Fibroblast of the conjunctiva (primary cell): ENCODE measurements around the gene FAM234A.
"Not testable (repeated sequence)": the region's sequence is repeated elsewhere in the genome, so short reads cannot be mapped to it uniquely, and the experiment has no call there.

ENCODE experiments used
- DNase-seq: peaks from one replicate; pipeline ENCODE4 v3.0.0-alpha.2; 2010; ENCODE audit warnings: low read depth

Gene FAM234A, protein sequence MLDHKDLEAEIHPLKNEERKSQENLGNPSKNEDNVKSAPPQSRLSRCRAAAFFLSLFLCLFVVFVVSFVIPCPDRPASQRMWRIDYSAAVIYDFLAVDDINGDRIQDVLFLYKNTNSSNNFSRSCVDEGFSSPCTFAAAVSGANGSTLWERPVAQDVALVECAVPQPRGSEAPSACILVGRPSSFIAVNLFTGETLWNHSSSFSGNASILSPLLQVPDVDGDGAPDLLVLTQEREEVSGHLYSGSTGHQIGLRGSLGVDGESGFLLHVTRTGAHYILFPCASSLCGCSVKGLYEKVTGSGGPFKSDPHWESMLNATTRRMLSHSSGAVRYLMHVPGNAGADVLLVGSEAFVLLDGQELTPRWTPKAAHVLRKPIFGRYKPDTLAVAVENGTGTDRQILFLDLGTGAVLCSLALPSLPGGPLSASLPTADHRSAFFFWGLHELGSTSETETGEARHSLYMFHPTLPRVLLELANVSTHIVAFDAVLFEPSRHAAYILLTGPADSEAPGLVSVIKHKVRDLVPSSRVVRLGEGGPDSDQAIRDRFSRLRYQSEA

DNA sequence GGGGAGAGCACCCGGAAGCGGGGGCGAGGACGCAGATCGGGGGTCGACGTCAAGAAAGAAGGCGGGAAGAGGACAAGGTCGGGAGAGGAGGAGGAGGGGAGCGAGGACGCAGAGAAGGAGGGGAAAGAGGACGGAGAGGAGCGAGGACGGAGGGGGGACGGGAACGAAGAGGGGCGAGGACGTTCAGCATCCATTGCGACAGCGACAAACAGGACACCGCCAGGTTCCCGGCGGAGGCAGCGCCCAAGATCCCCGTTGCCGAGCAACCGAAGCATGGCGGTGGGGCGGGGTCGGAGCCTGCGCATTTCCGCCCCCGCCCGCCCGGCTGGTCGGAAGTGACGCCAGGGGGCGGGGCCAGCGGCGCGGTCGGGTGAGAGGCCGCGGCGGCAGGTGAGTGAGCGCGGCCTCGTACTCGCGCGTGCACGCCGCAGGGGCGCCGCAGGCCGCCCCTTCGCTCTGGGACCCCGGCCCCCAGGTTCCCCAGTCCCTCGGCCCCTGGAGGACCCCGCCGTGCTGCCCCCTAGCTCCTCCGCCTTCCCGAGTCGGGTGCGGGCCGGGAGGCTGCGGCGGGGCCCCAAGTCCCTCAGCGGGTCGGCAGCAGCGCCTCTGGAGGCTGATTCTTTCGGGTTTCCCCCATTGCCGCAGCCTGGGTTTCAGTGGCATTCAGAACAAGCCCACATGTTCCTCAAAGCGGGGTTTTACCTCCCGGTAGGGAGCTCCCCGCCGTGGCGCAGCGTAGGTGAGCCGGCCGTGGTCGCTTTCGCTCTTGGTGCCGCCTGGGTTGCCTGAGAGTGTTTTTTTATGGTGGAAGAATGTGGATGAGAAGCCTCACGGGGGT, at the start of gene FAM234A:
Gene FAM234A (plus strand): TSS at position 354 of the 838 bp plus-strand sequence. CDS start 19,593 bp downstream, outside the sequence.
- peak; percentile 72 for DNase-seq

DNA sequence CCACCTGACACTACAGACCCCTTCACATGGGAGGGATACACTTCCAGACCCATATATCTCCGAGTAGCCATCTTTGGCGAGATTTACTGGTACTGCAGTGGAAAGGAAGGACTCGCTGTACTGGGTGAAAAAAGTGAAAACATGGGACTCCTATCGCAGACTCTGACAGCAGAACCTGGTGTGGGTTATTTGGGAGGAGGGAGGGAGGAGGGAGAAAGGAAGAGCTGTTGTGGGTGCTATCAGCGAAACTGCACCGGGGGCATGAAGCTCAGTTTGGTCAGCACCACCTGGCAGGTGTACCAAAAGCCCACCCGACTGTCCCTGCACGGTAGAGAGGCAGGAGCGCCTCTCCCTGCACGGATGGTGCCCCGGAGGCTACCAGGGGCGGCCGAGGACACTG, 49.4 kb upstream of the FAM234A start:
- DNase-seq = no peak

DNA sequence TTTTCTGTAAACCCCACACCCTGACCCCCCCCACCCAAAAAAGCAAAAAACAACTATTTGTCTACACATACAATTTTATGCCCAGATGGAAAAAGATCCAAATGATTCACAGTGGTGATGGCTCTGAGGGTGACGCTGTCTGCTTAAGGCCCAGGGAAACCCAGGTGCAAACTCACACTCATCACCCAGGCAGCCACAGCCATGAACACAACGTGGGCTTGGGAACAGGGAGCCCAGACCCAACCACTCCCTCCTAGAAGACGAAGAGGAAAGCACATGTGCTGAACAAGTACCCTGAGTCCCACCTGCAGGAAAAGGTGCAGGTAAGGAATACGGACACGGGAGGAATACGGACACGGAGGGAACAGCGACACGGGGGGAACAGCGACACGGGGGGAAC, 48.9 kb upstream of the FAM234A start:
- no peak for DNase-seq

DNA sequence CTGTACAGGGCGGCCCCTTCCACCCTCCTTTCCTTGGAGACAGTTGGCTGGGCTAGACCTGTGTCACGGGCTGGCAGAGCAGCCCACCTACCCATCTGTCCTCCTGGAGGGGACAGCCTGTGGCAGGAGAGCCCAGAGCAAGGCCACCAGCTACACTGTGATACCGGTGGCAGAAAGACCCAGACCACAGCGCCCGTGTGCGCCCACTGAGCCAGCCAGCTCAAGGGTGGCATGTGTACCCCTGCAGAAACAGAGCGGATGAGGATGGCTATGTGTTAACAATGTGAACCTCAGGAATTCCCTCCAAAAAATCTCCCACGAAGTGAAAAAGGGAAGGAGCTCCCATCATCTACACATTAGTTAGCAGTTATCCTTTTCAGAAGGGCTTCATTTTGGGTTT, 47.3 kb upstream of the FAM234A start:
- DNase-seq = no peak

DNA sequence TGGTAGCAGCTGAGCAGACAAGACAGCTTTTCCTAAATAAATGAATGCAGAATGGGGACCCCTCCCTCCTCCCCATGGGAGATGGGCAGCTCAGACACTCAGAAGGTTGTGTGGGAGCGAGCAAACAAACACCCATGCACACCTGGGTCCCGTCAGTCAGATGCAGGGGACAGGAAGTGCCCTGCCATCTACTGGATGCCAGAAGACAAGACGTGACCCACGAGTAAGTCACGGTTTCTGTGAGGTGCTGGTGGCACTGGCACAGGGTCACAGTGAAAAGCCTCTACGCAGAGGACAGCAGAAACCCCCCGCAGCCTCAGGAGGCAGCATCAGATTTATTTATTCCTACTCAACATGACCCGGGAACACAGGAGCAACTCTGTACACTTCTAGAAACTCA, 45.9 kb upstream of the FAM234A start:
- no peak for DNase-seq

DNA sequence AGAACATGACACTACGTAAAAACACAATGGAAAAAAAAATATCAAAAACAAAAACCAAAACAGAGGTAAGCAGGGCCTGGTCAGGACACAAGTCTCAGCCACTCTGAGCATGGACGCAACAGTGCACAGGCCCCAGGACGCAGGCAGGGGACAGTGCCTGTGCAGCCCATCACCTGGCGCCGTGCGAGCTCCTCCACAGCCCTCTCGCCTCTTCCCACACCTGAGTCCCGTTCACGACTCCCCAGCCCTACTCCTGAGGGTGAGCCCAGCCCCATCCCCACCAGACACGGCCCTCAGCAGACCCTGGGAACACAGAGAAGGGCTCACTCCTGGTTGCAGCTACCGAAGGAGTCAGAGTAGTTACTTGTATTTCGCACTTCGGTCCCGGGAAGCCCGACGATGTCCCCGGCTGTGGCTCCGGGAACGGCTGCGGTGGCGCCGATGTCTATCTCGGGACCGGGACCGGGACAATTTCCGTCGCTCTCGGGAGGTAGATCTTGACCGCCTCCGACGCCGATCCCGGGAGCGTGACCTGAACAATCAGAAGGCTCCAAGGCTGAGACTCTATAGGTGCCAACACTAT, 44.9 kb upstream of the FAM234A start:
- DNase-seq = no peak

DNA sequence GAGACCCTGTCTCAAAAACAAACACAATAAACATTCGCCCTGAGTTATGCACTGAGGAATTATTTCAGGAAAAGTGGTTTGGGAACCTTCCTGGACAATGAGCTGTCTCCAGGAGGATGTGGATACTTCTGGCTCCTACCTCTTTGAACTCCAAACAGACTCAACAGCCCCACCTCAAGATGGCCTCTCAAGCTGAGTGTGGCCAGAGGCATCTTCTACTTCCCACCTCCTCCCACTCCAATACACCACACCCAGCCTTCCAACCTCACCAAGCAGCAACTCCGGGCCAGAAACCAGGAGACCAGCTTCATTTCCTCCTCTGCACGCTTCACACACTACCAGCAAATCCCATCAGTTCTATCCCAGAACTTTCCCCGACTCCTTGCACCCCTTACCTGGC, 42.8 kb upstream of the FAM234A start:
- DNase-seq = no peak

DNA sequence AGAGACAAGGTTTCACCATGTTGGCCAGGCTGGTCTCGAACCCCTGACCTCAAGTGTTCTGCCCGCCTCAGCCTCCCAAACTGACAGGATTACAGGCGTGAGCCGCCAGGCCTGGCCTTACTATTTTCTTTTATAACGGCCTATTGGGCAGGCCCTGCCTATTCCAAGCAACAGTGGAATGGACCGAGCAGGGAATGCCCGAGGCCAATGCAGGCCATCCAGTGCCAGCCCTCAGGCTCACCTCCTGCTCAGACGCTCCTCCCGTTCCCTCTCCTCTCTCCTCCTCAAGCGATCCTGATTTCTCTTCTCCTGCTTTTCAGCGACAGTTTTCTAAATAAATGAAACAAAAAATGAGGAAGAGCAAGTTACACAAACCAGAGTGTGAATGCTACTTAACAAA, 41.9 kb upstream of the FAM234A start:
- no peak for DNase-seq

DNA sequence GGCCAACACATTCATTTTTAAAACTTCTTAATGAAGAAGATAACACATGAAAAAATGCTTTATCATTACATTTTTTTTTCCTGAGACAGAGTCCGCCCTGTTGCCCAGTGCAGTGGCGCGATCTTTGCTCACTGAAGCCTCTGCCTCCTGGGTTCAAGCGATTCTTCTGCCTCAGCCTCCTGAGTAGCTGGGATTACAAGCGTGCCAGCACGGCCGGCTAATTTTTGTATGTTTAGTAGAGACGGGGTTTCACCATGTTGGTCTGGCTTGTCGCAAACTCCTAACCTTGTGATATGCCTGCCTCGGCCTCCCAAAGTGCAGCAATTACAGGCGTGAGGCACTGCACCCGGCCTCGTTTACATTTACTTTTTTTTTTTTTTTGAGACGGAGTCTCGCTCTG, 41.2 kb upstream of the FAM234A start:
- DNase-seq = no peak

DNA sequence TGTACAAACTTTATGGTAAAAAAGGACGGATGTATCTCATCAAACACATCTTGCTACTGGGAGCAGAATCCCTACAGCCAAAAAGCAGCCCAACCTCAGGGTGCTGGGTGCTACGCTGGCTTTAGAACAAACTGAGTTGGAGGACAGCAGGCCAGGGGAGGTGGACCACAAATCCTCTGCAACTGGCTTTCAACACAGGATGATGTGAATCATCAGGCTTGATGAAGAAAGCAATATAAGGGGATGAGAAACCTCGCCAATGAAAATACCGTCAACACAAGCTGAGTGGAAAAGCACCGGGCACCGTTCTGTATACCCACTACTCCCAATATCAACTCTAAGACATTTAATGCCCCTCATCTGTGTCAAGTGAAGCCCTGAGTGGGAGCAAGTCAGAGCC, 40.1 kb upstream of the FAM234A start:
- no peak for DNase-seq

DNA sequence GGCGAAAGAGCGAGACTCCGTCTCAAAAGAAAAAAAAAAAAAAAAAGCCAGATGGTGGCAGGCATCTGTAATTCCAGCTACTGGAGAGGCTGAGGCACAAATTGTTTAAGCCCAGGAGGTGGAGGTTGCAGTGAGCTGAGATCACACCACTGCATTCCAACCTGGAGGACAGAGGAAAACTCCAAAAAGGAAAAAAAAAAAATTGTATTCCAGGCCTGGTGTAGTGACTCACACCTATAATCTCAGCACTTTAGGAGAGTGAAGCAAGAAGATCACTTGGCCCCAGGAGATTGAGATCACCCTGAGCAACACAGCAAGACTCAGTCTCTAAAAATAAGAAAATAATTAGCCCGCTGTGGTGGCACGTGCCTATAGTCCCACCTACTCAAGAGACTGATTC, 34.2 kb upstream of the FAM234A start:
- DNase-seq = no peak

DNA sequence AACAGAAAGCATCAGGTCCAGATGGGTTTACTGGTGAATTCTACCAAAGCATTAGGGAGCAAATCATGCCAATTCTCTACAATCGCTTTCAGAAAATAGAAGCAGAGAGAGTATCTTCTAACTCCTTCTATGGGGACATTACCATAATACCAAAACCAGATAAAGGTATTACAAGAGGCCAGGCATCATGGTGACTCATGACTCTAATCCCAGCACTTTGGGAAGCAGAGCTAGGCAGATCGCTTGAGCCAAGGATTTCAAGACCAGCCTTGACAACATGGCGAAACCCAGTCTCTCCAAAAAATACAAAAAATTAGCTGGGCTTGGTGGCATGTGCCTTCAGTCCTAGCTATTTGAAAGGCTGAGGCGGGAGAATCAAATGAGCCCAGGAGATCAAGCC, 31.4 kb upstream of the FAM234A start:
- no peak for DNase-seq

DNA sequence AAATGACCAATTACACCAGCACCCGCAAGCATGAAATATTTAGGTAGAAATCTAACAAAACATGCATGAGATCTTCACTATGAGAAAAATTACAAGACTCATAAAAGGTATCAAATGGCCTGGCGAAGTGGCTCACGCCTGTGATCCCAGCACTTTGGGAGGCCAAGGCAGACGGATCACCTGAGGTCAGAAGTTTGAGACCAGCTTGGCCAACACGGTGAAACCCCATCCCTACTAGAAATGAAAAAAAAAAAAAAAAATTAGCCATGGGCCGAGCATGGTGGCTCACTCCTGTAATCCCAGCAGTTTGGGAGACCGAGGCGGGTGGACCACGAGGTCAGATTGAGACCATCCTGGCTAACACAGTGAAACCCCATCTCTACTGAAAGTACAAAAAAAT, 30.6 kb upstream of the FAM234A start:
- not testable (repeated sequence) for DNase-seq

DNA sequence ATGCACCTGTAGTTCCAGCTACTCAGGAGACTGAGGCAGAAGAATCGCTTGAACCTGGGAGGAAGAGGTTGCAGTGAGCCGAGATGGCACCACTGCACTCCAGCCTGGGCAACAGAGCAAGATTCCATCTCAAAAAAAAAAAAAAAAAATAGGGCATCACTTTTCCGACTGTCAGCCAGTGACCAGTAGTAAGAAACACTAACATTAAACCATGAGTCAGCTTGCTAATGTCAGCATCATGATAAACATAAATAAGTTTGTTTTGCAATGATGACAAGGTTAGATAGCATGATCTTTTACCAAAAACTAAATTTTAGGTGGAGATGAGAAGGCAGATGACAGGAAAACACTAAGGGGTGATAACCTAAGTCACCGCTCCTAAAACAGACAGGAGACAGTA, 25.3 kb upstream of the FAM234A start:
- not testable (repeated sequence) for DNase-seq

DNA sequence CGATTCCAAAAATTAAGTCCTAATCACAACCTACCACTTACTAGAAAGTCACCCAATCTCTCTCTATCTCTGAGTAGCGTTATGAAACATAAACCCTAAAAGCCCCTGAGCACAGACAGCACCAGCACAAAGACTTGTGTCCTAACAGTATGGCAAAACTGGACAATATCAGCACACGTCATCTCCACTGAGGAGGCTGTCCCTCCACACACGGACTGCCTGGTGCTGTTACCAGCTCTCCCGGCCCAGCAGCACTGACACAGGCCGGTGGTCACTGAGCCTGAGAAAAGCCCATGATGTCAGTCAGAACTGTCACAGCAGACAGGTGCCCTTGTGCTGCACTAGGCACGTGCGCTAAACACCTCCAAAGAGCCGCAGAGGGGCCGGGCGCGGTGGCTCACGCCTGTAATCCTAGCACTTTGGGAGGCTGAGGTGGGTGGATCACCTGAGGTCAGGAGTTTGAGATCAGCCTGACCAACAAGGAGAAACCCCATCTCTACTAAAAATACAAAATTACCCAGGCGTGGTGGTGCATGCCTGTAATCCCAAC, 22.9 kb upstream of the FAM234A start:
- not testable (repeated sequence) for DNase-seq

DNA sequence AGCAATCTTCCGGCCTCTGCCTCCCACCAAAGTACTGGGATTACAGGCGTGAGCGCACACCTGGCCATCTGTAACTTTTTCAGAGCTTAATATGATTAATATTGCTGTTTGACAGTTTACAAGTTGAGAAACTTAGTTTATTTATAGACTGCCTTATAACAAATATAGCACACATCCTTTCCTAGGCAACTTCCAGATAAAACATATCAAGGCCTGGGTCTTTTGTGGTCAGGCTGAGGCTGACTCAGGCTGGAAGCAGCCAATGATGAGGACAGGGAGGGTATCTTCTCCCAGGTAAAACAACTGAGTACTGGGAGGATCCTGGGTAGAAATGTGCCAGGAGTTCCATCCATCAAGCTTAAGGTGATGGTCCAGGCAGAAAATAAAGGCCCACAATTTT, 21.6 kb upstream of the FAM234A start:
- DNase-seq = no peak

DNA sequence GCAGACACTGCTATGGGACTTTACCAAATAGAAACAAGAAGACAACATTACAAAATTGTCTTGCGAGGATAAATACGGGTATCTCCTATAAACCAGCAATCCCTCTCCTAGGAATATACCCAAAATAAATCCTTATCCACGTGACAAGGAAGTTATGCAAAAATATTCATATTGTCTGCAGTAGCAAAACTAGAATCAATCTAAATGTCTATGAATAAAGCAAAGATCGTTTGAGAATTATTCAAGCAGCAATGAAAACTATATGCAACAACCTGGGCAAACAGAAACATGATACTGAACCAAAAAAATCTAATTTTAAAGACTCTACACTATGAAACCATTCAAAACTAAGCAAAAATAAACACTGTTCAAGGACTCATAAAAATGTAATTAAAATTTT, 14.6 kb upstream of the FAM234A start:
- DNase-seq = no peak

DNA sequence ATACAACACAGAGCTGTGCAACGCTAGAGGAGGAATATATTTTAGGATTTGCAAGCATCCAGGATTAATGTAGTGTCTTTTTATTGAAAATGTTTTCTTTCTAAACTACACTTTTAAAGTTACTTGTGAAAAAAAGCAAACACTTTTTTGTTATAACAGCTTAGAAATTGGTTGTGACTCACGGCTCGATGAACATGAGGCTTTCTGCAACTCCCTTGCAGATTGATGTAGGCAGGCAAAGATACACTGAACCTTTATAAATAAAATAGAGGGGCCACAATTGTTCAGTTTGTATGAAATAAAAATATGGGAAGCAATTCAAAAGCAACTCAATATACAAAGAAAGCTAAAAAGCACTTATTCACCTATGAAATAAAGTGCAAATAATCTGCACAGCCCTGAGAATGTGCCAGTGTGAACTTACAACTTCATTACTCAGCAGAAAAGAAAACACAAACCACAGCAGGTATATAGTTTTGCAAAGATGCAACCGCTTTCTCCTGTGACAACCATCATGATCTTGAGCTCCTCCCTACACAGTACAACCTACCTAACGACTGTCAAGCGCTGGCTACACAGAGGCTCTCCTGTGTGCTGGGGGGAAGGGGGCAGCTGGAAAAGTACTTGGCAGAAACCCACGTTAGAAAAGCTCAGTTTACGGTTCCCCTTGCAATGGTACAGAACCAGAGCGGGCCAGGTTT, 6.3 kb upstream of the FAM234A start:
- DNase-seq = no peak

DNA sequence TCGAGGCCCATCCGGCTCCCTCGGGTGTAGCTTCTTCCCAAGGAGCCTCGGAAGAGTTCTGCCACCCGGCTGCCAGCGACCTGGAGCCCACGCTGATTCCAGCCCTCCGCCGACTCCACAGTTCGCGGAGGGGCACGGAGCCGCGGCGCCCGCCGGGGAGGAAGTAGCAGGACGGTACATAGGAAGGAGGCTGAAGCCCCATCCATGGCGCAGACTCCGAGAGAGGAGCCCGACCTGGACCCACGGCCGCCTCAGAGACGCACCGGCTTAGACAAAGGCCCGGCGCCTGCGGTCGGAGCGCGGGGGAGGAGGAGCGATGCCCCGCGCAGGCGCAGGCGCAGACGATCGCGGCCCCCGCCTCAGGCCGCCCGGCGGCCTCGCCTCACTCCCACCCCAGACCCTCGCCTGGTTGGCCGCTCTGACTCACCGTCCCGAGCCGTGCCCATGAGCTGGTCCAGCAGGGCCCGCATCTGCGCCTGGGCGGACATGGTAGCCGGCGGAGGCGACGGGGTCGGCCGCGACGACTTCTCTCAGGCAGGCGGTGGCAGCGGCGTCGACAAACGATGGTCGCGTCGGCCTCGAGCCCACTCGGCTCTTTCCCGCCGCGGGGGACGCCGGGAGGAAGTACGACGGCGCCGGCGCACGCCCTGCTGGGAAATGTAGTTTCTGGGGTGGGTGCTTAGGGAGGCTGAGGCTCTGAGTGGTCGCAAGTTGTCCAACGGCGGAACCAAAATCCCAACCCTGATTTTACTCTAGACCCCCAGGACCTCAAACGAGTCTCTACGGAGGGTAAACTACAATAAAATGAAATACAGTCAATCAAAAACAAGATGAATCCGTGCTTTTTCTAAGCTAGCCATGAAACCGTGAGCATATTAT, 5.5 kb upstream of the FAM234A start, which contains the start of gene LUC7L:
Gene LUC7L (minus strand): TSS at position 598 of the 879 bp plus-strand sequence. CDS start 110 bp downstream, at position 488.
- DNase-seq = peak; percentile 47

DNA sequence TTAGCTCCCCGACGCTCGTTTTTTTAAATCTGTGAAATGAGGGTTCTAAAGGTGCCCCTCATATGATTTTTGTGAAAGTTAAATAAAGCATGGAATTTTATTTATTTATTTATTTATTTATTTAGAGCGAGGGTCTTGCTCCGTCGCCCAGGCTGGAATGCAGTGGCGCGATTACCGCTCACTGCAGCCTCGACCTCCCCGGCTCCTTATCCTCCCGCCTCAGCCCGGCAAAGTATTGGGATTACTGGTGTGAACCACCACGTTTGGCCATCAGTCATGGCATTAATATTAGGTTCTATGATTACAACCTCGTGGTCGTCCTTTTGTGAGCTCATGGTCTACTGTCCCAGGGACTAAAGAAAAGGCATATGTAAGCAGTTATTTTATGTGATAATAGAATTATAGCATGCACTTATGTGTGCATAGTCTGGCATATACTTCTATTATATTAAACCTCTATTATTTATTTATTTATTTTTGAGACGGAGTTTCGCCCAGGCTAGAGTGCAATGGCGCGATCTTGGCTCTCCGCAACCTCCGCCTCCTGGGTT, 4.8 kb upstream of the FAM234A start:
- no peak for DNase-seq
